Measurements from ENCODE around the gene TCFL5.

DNA sequence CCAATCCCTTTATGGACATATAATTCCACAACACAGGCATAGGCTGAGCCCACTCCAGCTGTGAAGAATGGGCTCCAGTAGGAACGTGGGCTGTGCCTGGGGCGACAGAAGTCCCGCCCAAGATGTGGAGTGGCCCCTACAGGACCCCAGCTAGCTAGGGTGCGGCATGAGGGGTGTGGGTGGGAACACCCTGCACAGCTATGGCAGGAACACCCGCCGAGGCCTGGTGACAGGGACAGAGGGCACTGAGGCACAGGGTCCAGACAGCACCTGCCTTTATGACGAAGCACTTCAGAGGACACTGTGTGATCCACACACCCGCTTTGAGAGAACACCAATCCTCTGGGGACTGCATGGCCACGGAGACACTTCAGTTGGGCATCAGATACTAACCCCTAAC lies 28.2 kb upstream of the TCFL5 start:
- TF ChIP-seq EZH2 (optimal IDR thresholded peaks at IDR 0.05; ENCODE audit: low read depth, low read length) (no peak), EZH2phosphoT487 (IDR thresholded peaks at IDR 0.05; ENCODE audit: low read length) (no peak)
- TF ChIP-seq, protein P1, sequence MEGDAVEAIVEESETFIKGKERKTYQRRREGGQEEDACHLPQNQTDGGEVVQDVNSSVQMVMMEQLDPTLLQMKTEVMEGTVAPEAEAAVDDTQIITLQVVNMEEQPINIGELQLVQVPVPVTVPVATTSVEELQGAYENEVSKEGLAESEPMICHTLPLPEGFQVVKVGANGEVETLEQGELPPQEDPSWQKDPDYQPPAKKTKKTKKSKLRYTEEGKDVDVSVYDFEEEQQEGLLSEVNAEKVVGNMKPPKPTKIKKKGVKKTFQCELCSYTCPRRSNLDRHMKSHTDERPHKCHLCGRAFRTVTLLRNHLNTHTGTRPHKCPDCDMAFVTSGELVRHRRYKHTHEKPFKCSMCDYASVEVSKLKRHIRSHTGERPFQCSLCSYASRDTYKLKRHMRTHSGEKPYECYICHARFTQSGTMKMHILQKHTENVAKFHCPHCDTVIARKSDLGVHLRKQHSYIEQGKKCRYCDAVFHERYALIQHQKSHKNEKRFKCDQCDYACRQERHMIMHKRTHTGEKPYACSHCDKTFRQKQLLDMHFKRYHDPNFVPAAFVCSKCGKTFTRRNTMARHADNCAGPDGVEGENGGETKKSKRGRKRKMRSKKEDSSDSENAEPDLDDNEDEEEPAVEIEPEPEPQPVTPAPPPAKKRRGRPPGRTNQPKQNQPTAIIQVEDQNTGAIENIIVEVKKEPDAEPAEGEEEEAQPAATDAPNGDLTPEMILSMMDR (IDR thresholded peaks at IDR 0.05; ENCODE audit: low read length) = no peak
